ENCODE measurements around the gene ARHGAP33. TPM values are rescaled to one million over a fixed set of nuclear protein-coding genes. Genes with fewer than 3 reads are reported as not detected.

The ARHGAP33 gene
- polyA plus RNA-seq (ENCODE audit: insufficient read length) = 19.9 TPM

DNA sequence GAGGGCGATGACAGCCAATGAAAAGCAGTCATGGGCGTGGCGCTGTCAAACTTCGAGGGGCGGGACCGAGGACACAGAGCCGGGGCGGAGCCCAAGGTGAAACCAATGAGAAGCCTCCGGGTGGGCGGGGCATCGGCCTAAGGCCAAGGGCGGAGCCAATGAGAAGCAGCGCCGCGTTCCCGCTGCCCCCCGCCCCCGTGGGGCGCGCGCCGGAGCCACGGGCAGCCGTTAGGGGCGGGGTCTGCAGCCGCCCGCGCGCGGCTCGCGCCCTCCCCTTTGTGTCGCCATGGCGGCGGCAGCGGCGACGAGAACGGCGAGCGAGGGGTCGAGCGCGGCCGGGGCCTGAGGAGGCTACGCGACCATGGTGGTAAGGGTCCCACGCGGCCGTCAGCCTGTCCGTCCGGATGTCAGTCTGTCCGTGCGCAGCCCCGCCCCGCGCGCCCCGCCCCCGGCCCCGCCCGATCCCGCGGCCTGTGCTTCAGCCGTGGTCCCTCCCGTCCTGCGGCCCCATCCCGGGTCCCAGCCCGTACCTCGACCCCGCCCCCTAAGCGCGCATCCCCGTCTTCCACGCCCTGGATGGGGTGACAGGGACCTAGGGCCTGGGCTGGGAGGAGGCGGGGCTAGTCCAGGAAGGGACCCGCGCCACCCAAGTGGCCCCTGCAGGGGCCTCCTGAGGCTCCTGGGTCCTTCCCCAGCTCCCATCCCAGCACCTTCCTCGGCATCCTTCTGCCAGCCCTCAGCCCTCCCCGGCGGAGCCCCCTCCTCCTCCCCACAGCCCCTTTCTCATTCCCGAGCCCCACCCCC, at the start of gene ARHGAP33:
TSS of gene ARHGAP33 (plus strand) at position 267 of the 804 bp plus-strand sequence. CDS start at position 362, 95 bp downstream.
- peak; percentile 99 for DNase-seq

- no peak for DNase-seq
Observed at GRCh38 chr19:35727053-35727955, 48.1 kb upstream of the ARHGAP33 start.

- no peak for DNase-seq
Observed at GRCh38 chr19:35727956-35728706, 47.2 kb upstream of the ARHGAP33 start.

- no peak for DNase-seq
Observed at GRCh38 chr19:35729021-35729420, 46.3 kb upstream of the ARHGAP33 start.

DNA sequence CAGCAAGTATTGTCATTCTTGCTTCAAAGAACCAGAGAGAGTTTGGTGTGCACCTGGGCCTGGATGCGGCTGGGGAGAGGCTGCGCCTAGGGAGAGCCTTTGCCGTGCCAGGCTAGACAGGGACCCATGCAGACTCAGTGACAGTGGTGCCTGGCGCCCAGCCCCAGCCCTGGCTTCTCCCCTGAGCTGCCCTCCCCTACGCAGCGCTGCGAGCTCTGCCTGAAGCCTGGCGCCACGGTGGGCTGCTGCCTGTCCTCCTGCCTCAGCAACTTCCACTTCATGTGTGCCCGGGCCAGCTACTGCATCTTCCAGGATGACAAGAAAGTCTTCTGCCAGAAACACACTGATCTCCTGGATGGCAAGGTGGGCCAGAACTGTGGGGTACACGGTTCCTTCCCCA, 45.6 kb upstream of the ARHGAP33 start:
- no peak for DNase-seq

- DNase-seq = no peak
Observed at GRCh38 chr19:35730326-35730725, 45.0 kb upstream of the ARHGAP33 start.

DNA sequence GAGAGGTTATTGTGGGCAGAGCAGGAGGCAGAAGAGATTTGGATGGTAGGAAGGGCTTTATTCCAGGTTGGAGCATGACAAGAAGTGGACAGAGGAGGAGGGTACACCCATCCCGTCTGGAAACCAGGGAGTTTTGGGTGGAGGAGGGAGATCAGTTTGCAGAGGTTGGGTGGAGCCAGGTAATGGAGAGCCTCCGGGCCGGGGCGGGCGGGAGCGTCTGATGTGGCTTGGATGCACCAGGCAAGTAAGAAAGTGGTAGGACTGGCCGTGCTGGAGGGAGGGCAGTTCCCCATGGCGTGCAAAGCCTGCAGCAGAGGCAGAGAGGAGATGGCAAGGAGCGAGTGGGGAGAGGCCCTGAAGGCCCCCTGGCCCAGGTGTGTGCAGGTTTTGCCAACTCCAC, 44.0 kb upstream of the ARHGAP33 start:
- no peak for DNase-seq

DNA sequence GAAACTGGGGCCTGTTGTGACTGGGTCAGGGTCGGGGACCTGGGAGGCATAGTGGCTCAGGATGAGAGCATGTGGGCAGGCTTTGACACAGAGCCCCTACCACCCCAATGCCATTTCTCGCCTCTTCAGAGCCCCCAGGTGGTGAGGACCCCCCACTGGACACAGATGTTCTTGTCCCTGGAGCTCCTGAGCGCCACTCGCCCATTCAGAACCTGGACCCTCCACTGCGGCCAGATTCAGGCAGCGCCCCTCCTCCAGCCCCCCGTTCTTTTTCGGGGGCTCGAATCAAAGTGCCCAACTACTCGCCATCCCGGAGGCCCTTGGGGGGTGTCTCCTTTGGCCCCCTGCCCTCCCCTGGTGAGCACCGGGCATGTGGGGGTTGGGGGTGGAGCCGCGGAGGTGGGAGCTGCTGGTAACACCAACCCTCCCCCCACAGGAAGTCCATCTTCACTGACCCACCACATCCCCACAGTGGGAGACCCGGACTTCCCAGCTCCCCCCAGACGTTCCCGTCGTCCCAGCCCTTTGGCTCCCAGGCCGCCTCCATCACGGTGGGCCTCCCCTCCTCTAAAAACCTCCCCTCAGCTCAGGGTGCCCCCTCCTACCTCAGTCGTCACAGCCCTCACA, 43.5 kb upstream of the ARHGAP33 start:
- DNase-seq = no peak

- DNase-seq = no peak
Observed at GRCh38 chr19:35732540-35733179, 42.7 kb upstream of the ARHGAP33 start.

DNA sequence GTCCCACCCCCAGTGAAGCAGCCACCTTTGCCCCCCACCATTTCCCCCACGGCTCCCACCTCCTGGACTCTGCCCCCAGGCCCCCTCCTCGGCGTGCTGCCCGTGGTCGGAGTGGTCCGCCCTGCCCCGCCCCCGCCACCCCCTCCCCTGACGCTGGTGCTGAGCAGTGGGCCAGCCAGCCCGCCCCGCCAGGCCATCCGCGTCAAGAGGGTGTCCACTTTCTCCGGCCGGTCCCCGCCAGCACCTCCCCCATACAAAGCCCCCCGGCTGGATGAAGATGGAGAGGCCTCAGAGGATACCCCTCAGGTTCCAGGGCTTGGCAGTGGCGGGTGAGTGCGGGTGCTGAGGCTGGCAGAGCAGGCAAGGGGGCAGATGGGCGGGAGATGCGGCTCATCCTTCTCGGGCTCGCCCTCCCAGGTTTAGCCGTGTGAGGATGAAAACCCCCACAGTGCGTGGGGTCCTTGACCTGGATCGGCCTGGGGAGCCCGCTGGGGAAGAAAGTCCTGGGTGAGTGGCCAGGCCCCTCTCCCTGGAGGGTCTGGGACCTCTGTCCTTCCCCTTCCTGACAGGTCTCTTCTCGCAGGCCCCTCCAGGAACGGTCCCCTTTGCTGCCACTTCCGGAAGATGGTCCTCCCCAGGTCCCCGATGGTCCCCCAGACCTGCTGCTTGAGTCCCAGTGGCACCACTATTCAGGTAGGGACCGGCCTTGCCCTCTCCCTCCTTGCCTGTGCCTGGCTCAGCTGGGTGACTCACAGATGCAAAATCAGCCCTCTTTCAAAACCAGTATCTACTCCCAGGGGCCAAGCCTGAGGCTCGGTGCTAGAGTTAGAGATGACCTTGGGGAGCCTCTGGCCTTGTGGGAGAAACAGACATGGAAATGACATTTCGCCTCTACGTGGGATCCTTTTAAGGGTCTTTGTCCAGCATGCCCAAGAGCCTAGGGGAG, 41.9 kb upstream of the ARHGAP33 start:
- no peak for DNase-seq

- no peak for DNase-seq
Observed at GRCh38 chr19:35734273-35734672, 41.1 kb upstream of the ARHGAP33 start.

- DNase-seq = no peak
Observed at GRCh38 chr19:35734889-35735288, 40.5 kb upstream of the ARHGAP33 start.

GRCh38 chr19:35736913-35737886, 38.2 kb upstream of the ARHGAP33 start:
- DNase-seq = no peak

- DNase-seq = no peak
Observed at GRCh38 chr19:35738021-35738886, 37.1 kb upstream of the ARHGAP33 start.

DNA sequence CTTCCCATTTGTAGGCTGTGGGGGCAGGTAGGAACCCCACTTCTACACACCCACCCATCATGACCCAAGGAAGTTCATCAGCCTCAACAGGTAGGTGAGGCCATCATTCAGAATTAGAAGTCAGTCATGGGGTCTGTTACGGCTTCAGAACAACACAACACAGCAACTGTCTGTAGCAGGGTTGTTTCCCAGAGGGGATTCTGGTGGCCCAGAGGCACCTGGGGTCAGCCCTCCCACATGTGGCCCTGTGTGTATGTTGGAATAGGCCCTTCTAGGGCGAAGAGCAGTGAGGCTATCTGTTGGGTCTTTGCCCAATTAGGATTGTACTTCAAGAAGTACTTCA, 36.5 kb upstream of the ARHGAP33 start:
- no peak for DNase-seq

GRCh38 chr19:35739275-35740107, 35.9 kb upstream of the ARHGAP33 start:
- DNase-seq = no peak

GRCh38 chr19:35740108-35740422, 35.3 kb upstream of the ARHGAP33 start:
- DNase-seq = no peak
